H1 (cell line): ENCODE data around the gene PPP2R2C. TPM values are rescaled to one million over a fixed set of nuclear protein-coding genes. Genes with fewer than 3 reads are reported as not detected.

Source experiments
- CTCF ChIA-PET: fragments of 300-600 bp; sonication (Branson Sonifier 250); formaldehyde crosslinking; loops from one replicate; lab custom pipeline; 2021; ENCODE audit not compliant: partially characterized antibody; lab: Charles Lee
- POLR2A ChIA-PET: fragments of 300-600 bp; sonication (Branson Sonifier 250); formaldehyde crosslinking; loops from one replicate; lab custom pipeline; 2021; ENCODE audit warnings: inconsistent platforms; ENCODE audit not compliant: partially characterized antibody; lab: Charles Lee
- DNase-seq, 2 experiments: peaks; one replicate each; pipeline versions ENCODE4 v3.0.0 to v3.0.0-alpha.2; 2010 to 2022; ENCODE audit warnings: low spot score in 2 of 2, low read depth in 1 of 2, mixed read lengths in 1 of 2
- FAIRE-seq: peaks from 2 replicates; lab custom pipeline; 2011; peaks lifted over from hg19 to GRCh38; lab: Jason Lieb, UNC
- H2AFZ ChIP-seq: 2 replicates; pipeline ENCODE4 v1.8.1; 2012; ENCODE audit warnings: low read length, inconsistent platforms
- H2AK5ac ChIP-seq: 2 replicates; pipeline ENCODE4 v1.6.1; 2013; ENCODE audit warnings: low read depth, low read length
- H2BK120ac ChIP-seq: replicated peaks from 2 replicates; pipeline ENCODE3; 2013; ENCODE audit warnings: low read depth, low read length, inconsistent platforms
- H2BK12ac ChIP-seq: 2 replicates; pipeline ENCODE4 v1.6.1; 2013; ENCODE audit warnings: low read depth, low read length
- H2BK15ac ChIP-seq: 2 replicates; pipeline ENCODE4 v1.6.1; 2013; ENCODE audit warnings: low read length
- H2BK20ac ChIP-seq: 2 replicates; pipeline ENCODE4 v1.6.1; 2013; ENCODE audit warnings: low read length
- H2BK5ac ChIP-seq: 2 replicates; pipeline ENCODE4 v1.6.1; 2013; ENCODE audit warnings: low read depth, low read length
- H3K14ac ChIP-seq: 2 replicates; pipeline ENCODE4 v1.6.1; 2013; ENCODE audit warnings: inconsistent platforms; ENCODE audit not compliant: insufficient read length
- H3K18ac ChIP-seq: 2 replicates; pipeline ENCODE4 v1.6.1; 2013; ENCODE audit warnings: low read length; ENCODE audit errors: extremely low read depth
- H3K23ac ChIP-seq: 2 replicates; pipeline ENCODE4 v1.6.1; 2013; ENCODE audit warnings: inconsistent platforms; ENCODE audit not compliant: insufficient read length
- H3K23me2 ChIP-seq: 2 replicates; pipeline ENCODE4 v1.6.1; 2013; ENCODE audit warnings: low read depth, low read length
- H3K27ac ChIP-seq: 2 replicates; pipeline ENCODE4 v1.6.1; 2011; ENCODE audit warnings: low read depth, low read length, inconsistent platforms
- H3K27me3 ChIP-seq, 4 experiments: replicated peaks in 1 of 4; 1 replicate in 1 of 4; 2 replicates in 3 of 4; pipeline versions ENCODE4 v1.6.1 to v1.8.1; 2011 to 2013; ENCODE audit warnings: low read length in 3 of 4, mild to moderate bottlenecking in 3 of 4, inconsistent platforms in 2 of 4, mixed read lengths in 2 of 4, moderate library complexity in 1 of 4; ENCODE audit not compliant: control insufficient read depth in 3 of 4, insufficient read depth in 3 of 4; ENCODE audit errors: extremely low read depth in 1 of 4
- H3K36me3 ChIP-seq, 4 experiments: 2 replicates each; pipeline versions ENCODE4 v1.6.1 to v1.8.1; 2011 to 2013; ENCODE audit warnings: mild to moderate bottlenecking in 4 of 4, low read length in 3 of 4, moderate library complexity in 2 of 4, control low read depth in 1 of 4, inconsistent platforms in 1 of 4; ENCODE audit not compliant: insufficient read depth in 4 of 4, control insufficient read depth in 2 of 4
- H3K4ac ChIP-seq: replicated peaks from 2 replicates; pipeline ENCODE3; 2013; ENCODE audit warnings: low read length, low read depth, mixed read lengths, inconsistent platforms; ENCODE audit not compliant: insufficient read length
- H3K4me1 ChIP-seq, 4 experiments: replicated peaks in 1 of 4; 1 replicate in 1 of 4; 2 replicates in 3 of 4; pipeline versions ENCODE4 v1.6.1 to v1.8.1; 2011 to 2013; ENCODE audit warnings: low read length in 3 of 4, inconsistent platforms in 2 of 4, mixed read lengths in 1 of 4; ENCODE audit not compliant: insufficient read depth in 4 of 4, control insufficient read depth in 3 of 4
- H3K4me2 ChIP-seq, 2 experiments: 2 replicates each; pipeline versions ENCODE4 v1.6.1 to v1.8.1; 2011 to 2013; ENCODE audit warnings: low read depth in 2 of 2, low read length in 2 of 2, control low read depth in 1 of 2, inconsistent platforms in 1 of 2, mild to moderate bottlenecking in 1 of 2; ENCODE audit not compliant: insufficient read depth in 1 of 2
- H3K4me3 ChIP-seq, 4 experiments: fragments of 200-600, 300-600 bp in 1 of 4; sonication (generic), shearing (Covaris generic), sonication (Bioruptor Twin) in 1 of 4; 2 replicates each; pipeline versions ENCODE4 v1.5.1 to v1.8.1; 2011 to 2016; ENCODE audit warnings: low read length in 4 of 4, low read depth in 3 of 4, control low read depth in 2 of 4, inconsistent platforms in 2 of 4, mild to moderate bottlenecking in 2 of 4, mixed read lengths in 1 of 4, moderate library complexity in 1 of 4; ENCODE audit not compliant: insufficient read depth in 2 of 4; ENCODE audit errors: extremely low read depth in 1 of 4
- H3K56ac ChIP-seq: replicated peaks from 2 replicates; pipeline ENCODE3; 2013; ENCODE audit warnings: low read depth, mild to moderate bottlenecking, mixed read lengths, low read length, inconsistent platforms; ENCODE audit not compliant: insufficient read length
- H3K79me1 ChIP-seq: 2 replicates; pipeline ENCODE4 v1.6.1; 2013; ENCODE audit warnings: low read depth, low read length, control low read depth
- H3K79me2 ChIP-seq, 2 experiments: 2 replicates each; pipeline versions ENCODE4 v1.6.1 to v1.8.1; 2012 to 2013; ENCODE audit warnings: low read length in 2 of 2, mild to moderate bottlenecking in 2 of 2, inconsistent platforms in 1 of 2; ENCODE audit not compliant: insufficient read depth in 2 of 2, control insufficient read depth in 1 of 2
- H3K9ac ChIP-seq, 4 experiments: replicated peaks in 1 of 4; 1 replicate in 1 of 4; 2 replicates in 3 of 4; pipeline versions ENCODE4 v1.6.1 to v1.8.1; 2011 to 2013; ENCODE audit warnings: low read depth in 3 of 4, low read length in 3 of 4, control low read depth in 2 of 4, mild to moderate bottlenecking in 2 of 4, moderate library complexity in 2 of 4, inconsistent platforms in 1 of 4; ENCODE audit errors: extremely low read depth in 1 of 4
- H3K9me3 ChIP-seq, 2 experiments: 2 replicates each; pipeline versions ENCODE4 v1.6.1 to v1.8.1; 2012 to 2013; ENCODE audit warnings: mild to moderate bottlenecking in 2 of 2, moderate library complexity in 2 of 2, control low read depth in 1 of 2, inconsistent platforms in 1 of 2, low read depth in 1 of 2, low read length in 1 of 2, mixed read lengths in 1 of 2; ENCODE audit not compliant: insufficient read depth in 2 of 2
- H4K20me1 ChIP-seq, 2 experiments: replicated peaks in 1 of 2; 2 replicates each; pipeline versions ENCODE3 to v1.8.1; 2011 to 2013; ENCODE audit warnings: inconsistent platforms in 2 of 2, low read length in 2 of 2, mild to moderate bottlenecking in 1 of 2; ENCODE audit not compliant: insufficient read depth in 2 of 2, control insufficient read depth in 1 of 2
- H4K5ac ChIP-seq: 2 replicates; pipeline ENCODE4 v1.6.1; 2013; ENCODE audit warnings: low read length, low read depth, mixed read lengths, inconsistent platforms; ENCODE audit not compliant: insufficient read length
- H4K8ac ChIP-seq: 2 replicates; pipeline ENCODE4 v1.8.0; 2013; ENCODE audit warnings: mild to moderate bottlenecking, moderate library complexity, low read length, inconsistent platforms; ENCODE audit not compliant: insufficient read depth; ENCODE audit errors: extremely low read depth
- H4K91ac ChIP-seq: replicated peaks from 2 replicates; pipeline ENCODE3; 2013; ENCODE audit warnings: low read length, mixed read lengths, inconsistent platforms; ENCODE audit not compliant: insufficient read length
- ATF3 ChIP-seq: IDR thresholded peaks from 2 replicates; pipeline ENCODE4 v1.6.1; 2011; ENCODE audit warnings: low read depth, mild to moderate bottlenecking, low read length; ENCODE audit not compliant: insufficient read depth
- CBX8 ChIP-seq: fragments of 300-800, 300-1000 bp; sonication (generic); IDR thresholded peaks from 2 replicates; pipeline ENCODE4 v1.7.1; 2016; ENCODE audit warnings: low read depth, low read length, borderline replicate concordance
- CREB1 ChIP-seq: IDR thresholded peaks from 2 replicates; pipeline ENCODE4 v1.6.1; 2012; ENCODE audit warnings: inconsistent platforms
- EZH2 ChIP-seq: fragments of 200-600 bp; sonication (generic); IDR thresholded peaks from 2 replicates; pipeline ENCODE4 v1.7.1; 2012; ENCODE audit warnings: low read depth, mild to moderate bottlenecking, moderate library complexity, low read length, inconsistent platforms; ENCODE audit not compliant: severe bottlenecking
- GABPA ChIP-seq: IDR thresholded peaks from 2 replicates; pipeline ENCODE4 v1.6.1; 2011; ENCODE audit warnings: mild to moderate bottlenecking, low read length, moderate library complexity, borderline replicate concordance; ENCODE audit not compliant: insufficient read depth
- NANOG ChIP-seq: IDR thresholded peaks from 2 replicates; pipeline ENCODE4 v1.6.1; 2011; ENCODE audit warnings: low read length, low read depth, mild to moderate bottlenecking, inconsistent platforms; ENCODE audit not compliant: insufficient read depth, poor library complexity, severe bottlenecking
- PHF8 ChIP-seq: fragments of 200-600 bp; sonication (generic); conservative IDR thresholded peaks from 2 replicates; pipeline ENCODE4 v1.7.1; 2012; ENCODE audit warnings: low read depth, mild to moderate bottlenecking, inconsistent platforms, low read length, moderate library complexity
- POU5F1 ChIP-seq: IDR thresholded peaks from 2 replicates; pipeline ENCODE4 v1.6.1; 2011; ENCODE audit warnings: low read depth, mild to moderate bottlenecking, low read length, moderate library complexity
- RBBP5 ChIP-seq: IDR thresholded peaks from 2 replicates; pipeline ENCODE4 v1.7.1; 2012; ENCODE audit warnings: low read depth, mild to moderate bottlenecking, inconsistent platforms, low read length, moderate library complexity, borderline replicate concordance
- WGBS, 2 experiments: shearing (Covaris generic) in 1 of 2; methylation state at CpG; one replicate each; pipeline versions ENCODE4 v1.1.6 to v1.1.7; 2013 to 2015; ENCODE audit warnings: low lambda C conversion rate in 2 of 2, mixed read lengths in 2 of 2, inconsistent platforms in 1 of 2, low coverage in 1 of 2, missing lambda C conversion rate in 1 of 2; ENCODE audit not compliant: insufficient replicate concordance in 2 of 2, insufficient coverage in 1 of 2, insufficient read length in 1 of 2; ENCODE audit errors: extremely low coverage in 1 of 2, missing lambda C conversion rate in 1 of 2; 5-methylcytosine and 5-hydroxymethylcytosine counted together
- polyA plus RNA-seq, 7 experiments: library from polyadenylated mRNA; depleted of rRNA in 3 of 7; stranded (reverse) in 5 of 7; unstranded in 2 of 7; fragments of >200 nt in 5 of 7; fragments of 200-250 nt in 2 of 7; gene quantifications; 1 replicate in 5 of 7; 2 replicates in 1 of 7; 4 replicates in 1 of 7; pipeline versions ENCODE4 v1.2.1 to v1.2.3, GENCODE V29; 2011 to 2013; ENCODE audit warnings: missing spikeins in 2 of 7, mixed read lengths in 2 of 7
- total RNA-seq: library from RNA; stranded (reverse); fragmentation: NEBNext Ultra II Directional; extraction: Animal tissue kit (Norgen Biotek cat#: 25700); gene quantifications from 2 replicates; pipeline ENCODE4 v1.2.1, GENCODE V29; 2021
- TF ChIP-seq, protein P1 (sequence below): IDR thresholded peaks from 2 replicates; pipeline ENCODE4 v1.6.1; 2012; ENCODE audit warnings: inconsistent platforms

The PPP2R2C gene
- total and polyA plus RNA-seq, 2 of the 8 experiments (the other 6 are each of a cell fraction or from before 2014, with no cell fraction given) = 6.4 TPM

- Histone ChIP-seq H3K4me1 (peaks cover 0 to 4% (median 0%) of the 10 kb centered on the region in 4 experiments; a peak in 3 of 7 replicates), H3K23me2 (no peaks in the 10 kb centered on the region), H3K27me3 (no peaks in the 10 kb centered on the region; a peak in 2 of 7 replicates), H2AFZ (no peak overlapping the region), H3K56ac (no peak overlapping the region), H2BK5ac (no peak overlapping the region), H2AK5ac (no peak overlapping the region), H4K5ac (no peak overlapping the region), H3K79me1 (no peaks in the 10 kb centered on the region), H3K27ac (no peak overlapping the region), H3K36me3 (no peaks in the 10 kb centered on the region), H3K79me2 (no peaks in the 10 kb centered on the region), H2BK15ac (no peak overlapping the region), H3K23ac (no peak overlapping the region), H3K9ac (no peak overlapping the region), H2BK120ac (no peak overlapping the region), H2BK20ac (no peak overlapping the region), H3K4ac (no peak overlapping the region), H3K14ac (no peak overlapping the region), H3K4me2 (no peak overlapping the region; a peak in 1 of 4 replicates), H4K91ac (no peak overlapping the region), H3K18ac (no peak overlapping the region), H4K20me1 (no peaks in the 10 kb centered on the region), H3K9me3 (no peaks in the 10 kb centered on the region), H3K4me3 (no peak overlapping the region), H2BK12ac (peak overlapping the region; percentile 95), H4K8ac (peak overlapping the region; percentile 72)
- POLR2A ChIA-PET = no interaction called here
- FAIRE-seq (no peak), DNase-seq (peak in 1 of 2 experiments; percentile 41)
- CTCF ChIA-PET = interaction anchor here (1.0 to 3.2 kb wide), 3 partner anchors 54 to 138 kb away, joined by 4 to 9 read pairs (median 4); no protein-coding TSS in a partner anchor
- 76% methylated on average over 13 of the region's 13 CpGs; no CpG with 5 or more reads in 1 of the 2 experiments for WGBS, 2 experiments
- TF ChIP-seq NANOG = no peak
- TF ChIP-seq ATF3 = no peak
- TF ChIP-seq, protein P1, sequence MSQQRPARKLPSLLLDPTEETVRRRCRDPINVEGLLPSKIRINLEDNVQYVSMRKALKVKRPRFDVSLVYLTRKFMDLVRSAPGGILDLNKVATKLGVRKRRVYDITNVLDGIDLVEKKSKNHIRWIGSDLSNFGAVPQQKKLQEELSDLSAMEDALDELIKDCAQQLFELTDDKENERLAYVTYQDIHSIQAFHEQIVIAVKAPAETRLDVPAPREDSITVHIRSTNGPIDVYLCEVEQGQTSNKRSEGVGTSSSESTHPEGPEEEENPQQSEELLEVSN = no peak
- TF ChIP-seq PHF8 = no peak
- TF ChIP-seq EZH2 = no peak
- TF ChIP-seq CBX8 = no peak
- TF ChIP-seq GABPA = no peak
- TF ChIP-seq POU5F1 = no peak
- TF ChIP-seq CREB1 = no peak
- TF ChIP-seq RBBP5 = no peak
Measured at GRCh38 chr4:6492861-6493657, 20.6 kb upstream of the PPP2R2C start.
